Muscle layer of duodenum (tissue), 2 donors: ENCODE data around the gene PRKAR1B.
A peak's percentile ranks its signal among the peaks of the same experiment; 100 is the strongest.

Experiments used
- H3K27ac ChIP-seq: one replicate; pipeline ENCODE4 v1.7.0; 2013; ENCODE audit warnings: mild to moderate bottlenecking, low read length
- H3K27me3 ChIP-seq: one replicate; pipeline ENCODE4 v1.7.0; 2013; ENCODE audit warnings: low read depth, mild to moderate bottlenecking, control low read depth, low read length
- H3K36me3 ChIP-seq, 2 donors: one replicate each; pipeline ENCODE4 v1.7.0; 2013; ENCODE audit warnings: low read length in 2 of 2, control low read depth in 1 of 2, mild to moderate bottlenecking in 1 of 2; ENCODE audit not compliant: insufficient read depth in 2 of 2, control insufficient read depth in 1 of 2
- H3K4me1 ChIP-seq, 2 donors: one replicate each; pipeline ENCODE4 v1.7.0; 2013; ENCODE audit warnings: low read length in 2 of 2, mild to moderate bottlenecking in 2 of 2, control low read depth in 1 of 2, moderate library complexity in 1 of 2; ENCODE audit not compliant: insufficient read depth in 2 of 2, control insufficient read depth in 1 of 2
- H3K4me3 ChIP-seq, 2 donors: one replicate each; pipeline ENCODE4 v1.7.0; 2013; ENCODE audit warnings: low read length in 2 of 2, low read depth in 1 of 2, mild to moderate bottlenecking in 1 of 2
- H3K9me3 ChIP-seq, 2 donors: one replicate each; pipeline ENCODE4 v1.7.0; 2013; ENCODE audit warnings: low read length in 2 of 2, control low read depth in 1 of 2, mild to moderate bottlenecking in 1 of 2; ENCODE audit not compliant: control insufficient read depth in 1 of 2
- donor health status: healthy.

The PRKAR1B gene

GRCh38 chr7:671415-672042 lies 55.6 kb downstream of the PRKAR1B start:
- Histone ChIP-seq H3K36me3 (peaks cover 0 to 3% of the 10 kb centered on the region in 2 donors), H3K4me1 (peaks cover 6 to 12% of the 10 kb centered on the region in 2 donors), H3K27ac (no peak overlapping the region), H3K9me3 (no peaks in the 10 kb centered on the region), H3K27me3 (no peaks in the 10 kb centered on the region), H3K4me3 (no peak overlapping the region)

GRCh38 chr7:670501-671390 lies 56.3 kb downstream of the PRKAR1B start:
- no peak overlapping the region for H3K4me3 ChIP-seq
- peaks cover 6 to 20% of the 10 kb centered on the region in 2 donors for H3K4me1 ChIP-seq
- no peak overlapping the region for H3K27ac ChIP-seq
- no peaks in the 10 kb centered on the region for H3K9me3 ChIP-seq
- no peaks in the 10 kb centered on the region for H3K36me3 ChIP-seq
- no peaks in the 10 kb centered on the region for H3K27me3 ChIP-seq

- Histone ChIP-seq H3K4me3 (peak overlapping the region in 1 of 2 donors; percentile 27), H3K4me1 (peaks cover 9 to 38% of the 10 kb centered on the region in 2 donors), H3K9me3 (no peaks in the 10 kb centered on the region), H3K27me3 (no peaks in the 10 kb centered on the region), H3K27ac (peak overlapping the region; percentile 46), H3K36me3 (no peaks in the 10 kb centered on the region)
Observed at GRCh38 chr7:668958-669357, 58.1 kb downstream of the PRKAR1B start.

- H3K9me3 ChIP-seq = no peaks in the 10 kb centered on the region
- H3K27ac ChIP-seq = peak overlapping the region; percentile 46
- no peaks in the 10 kb centered on the region for H3K36me3 ChIP-seq
- H3K27me3 ChIP-seq = no peaks in the 10 kb centered on the region
- H3K4me3 ChIP-seq = peak overlapping the region in 1 of 2 donors; percentile 27
- peaks cover 9 to 44% of the 10 kb centered on the region in 2 donors for H3K4me1 ChIP-seq
Observed at GRCh38 chr7:668139-668931, 58.7 kb downstream of the PRKAR1B start.

GRCh38 chr7:666454-667292 lies 60.4 kb downstream of the PRKAR1B start:
- H3K27ac ChIP-seq = no peak overlapping the region

GRCh38 chr7:665736-666453 lies 61.2 kb downstream of the PRKAR1B start:
- H3K4me3 ChIP-seq = peak overlapping the region in 1 of 2 donors; percentile 16
- no peaks in the 10 kb centered on the region for H3K9me3 ChIP-seq
- no peaks in the 10 kb centered on the region for H3K36me3 ChIP-seq
- peaks cover 9 to 47% of the 10 kb centered on the region in 2 donors for H3K4me1 ChIP-seq
- H3K27ac ChIP-seq = peak overlapping the region; percentile 73
- no peaks in the 10 kb centered on the region for H3K27me3 ChIP-seq

More at GRCh38 chr7:666454-667292, 60.4 kb downstream of the PRKAR1B start:
- H3K36me3 ChIP-seq = no peaks in the 10 kb centered on the region
- H3K9me3 ChIP-seq = no peaks in the 10 kb centered on the region
- no peaks in the 10 kb centered on the region for H3K27me3 ChIP-seq
- H3K4me1 ChIP-seq = peaks cover 9 to 47% of the 10 kb centered on the region in 2 donors
- no peak overlapping the region for H3K4me3 ChIP-seq

- Histone ChIP-seq H3K4me1 (peaks cover 9 to 47% of the 10 kb centered on the region in 2 donors), H3K27ac (peak overlapping the region; percentile 73), H3K27me3 (no peaks in the 10 kb centered on the region), H3K4me3 (peak overlapping the region in 1 of 2 donors; percentile 16), H3K9me3 (no peaks in the 10 kb centered on the region), H3K36me3 (no peaks in the 10 kb centered on the region)
Observed at GRCh38 chr7:664997-665735, 61.9 kb downstream of the PRKAR1B start.

- Histone ChIP-seq H3K36me3 (no peaks in the 10 kb centered on the region), H3K4me3 (no peak overlapping the region), H3K27ac (no peak overlapping the region), H3K27me3 (no peaks in the 10 kb centered on the region), H3K9me3 (no peaks in the 10 kb centered on the region), H3K4me1 (peaks cover 9 to 47% of the 10 kb centered on the region in 2 donors)
Observed at GRCh38 chr7:664402-664775, 62.7 kb downstream of the PRKAR1B start.

GRCh38 chr7:662576-662975 lies 64.5 kb downstream of the PRKAR1B start:
- Histone ChIP-seq H3K27me3 (no peaks in the 10 kb centered on the region), H3K4me1 (peaks cover 4 to 52% of the 10 kb centered on the region in 2 donors), H3K9me3 (no peaks in the 10 kb centered on the region), H3K27ac (no peak overlapping the region), H3K36me3 (no peaks in the 10 kb centered on the region), H3K4me3 (no peak overlapping the region)
